H1 (cell line): ENCODE data around the gene TOR1A. TPM values are rescaled to one million over a fixed set of nuclear protein-coding genes. Genes with fewer than 3 reads are reported as not detected.

Experiments
- GTF2F1 ChIP-seq: IDR thresholded peaks from 2 replicates; pipeline ENCODE4 v1.6.1; 2012; ENCODE audit warnings: low read depth, low read length, improper control_type of control experiment, borderline replicate concordance
- RNF2 ChIP-seq: fragments of 200-900, 300-1000 bp; sonication (generic); IDR thresholded peaks from 2 replicates; pipeline ENCODE4 v1.7.1; 2016; ENCODE audit warnings: borderline replicate concordance, low read depth, mild to moderate bottlenecking, antibody characterized with exemption, low read length; ENCODE audit not compliant: poor library complexity, severe bottlenecking; ENCODE audit errors: missing control alignments
- SAP30 ChIP-seq: fragments of 300-600 bp; sonication (generic); IDR thresholded peaks from 2 replicates; pipeline ENCODE4 v1.7.1; 2012; ENCODE audit warnings: low read length, moderate library complexity, mild to moderate bottlenecking, inconsistent platforms; ENCODE audit not compliant: insufficient read depth, insufficient replicate concordance
- TAF1 ChIP-seq: IDR thresholded peaks from 2 replicates; pipeline ENCODE4 v1.6.1; 2011; ENCODE audit warnings: mild to moderate bottlenecking, low read depth, low read length
- polyA plus RNA-seq, 7 experiments: library from polyadenylated mRNA; depleted of rRNA in 3 of 7; stranded (reverse) in 5 of 7; unstranded in 2 of 7; fragments of >200 nt in 5 of 7; fragments of 200-250 nt in 2 of 7; gene quantifications; 1 replicate in 5 of 7; 2 replicates in 1 of 7; 4 replicates in 1 of 7; pipeline versions ENCODE4 v1.2.1 to v1.2.3, GENCODE V29; 2011 to 2013; ENCODE audit warnings: missing spikeins in 2 of 7, mixed read lengths in 2 of 7
- total RNA-seq: library from RNA; stranded (reverse); fragmentation: NEBNext Ultra II Directional; extraction: Animal tissue kit (Norgen Biotek cat#: 25700); gene quantifications from 2 replicates; pipeline ENCODE4 v1.2.1, GENCODE V29; 2021
- TF ChIP-seq, protein P1 (sequence below): fragments of 300-600 bp; sonication (generic); IDR thresholded peaks from 2 replicates; pipeline ENCODE4 v1.7.1; 2012; ENCODE audit warnings: low read length, moderate library complexity, mild to moderate bottlenecking, inconsistent platforms; ENCODE audit not compliant: insufficient replicate concordance

Gene TOR1A
- total and polyA plus RNA-seq, 2 of the 8 experiments (the other 6 are each of a cell fraction or from before 2014, with no cell fraction given), result 37.6 to 46.7 TPM

- TF ChIP-seq, protein P1, sequence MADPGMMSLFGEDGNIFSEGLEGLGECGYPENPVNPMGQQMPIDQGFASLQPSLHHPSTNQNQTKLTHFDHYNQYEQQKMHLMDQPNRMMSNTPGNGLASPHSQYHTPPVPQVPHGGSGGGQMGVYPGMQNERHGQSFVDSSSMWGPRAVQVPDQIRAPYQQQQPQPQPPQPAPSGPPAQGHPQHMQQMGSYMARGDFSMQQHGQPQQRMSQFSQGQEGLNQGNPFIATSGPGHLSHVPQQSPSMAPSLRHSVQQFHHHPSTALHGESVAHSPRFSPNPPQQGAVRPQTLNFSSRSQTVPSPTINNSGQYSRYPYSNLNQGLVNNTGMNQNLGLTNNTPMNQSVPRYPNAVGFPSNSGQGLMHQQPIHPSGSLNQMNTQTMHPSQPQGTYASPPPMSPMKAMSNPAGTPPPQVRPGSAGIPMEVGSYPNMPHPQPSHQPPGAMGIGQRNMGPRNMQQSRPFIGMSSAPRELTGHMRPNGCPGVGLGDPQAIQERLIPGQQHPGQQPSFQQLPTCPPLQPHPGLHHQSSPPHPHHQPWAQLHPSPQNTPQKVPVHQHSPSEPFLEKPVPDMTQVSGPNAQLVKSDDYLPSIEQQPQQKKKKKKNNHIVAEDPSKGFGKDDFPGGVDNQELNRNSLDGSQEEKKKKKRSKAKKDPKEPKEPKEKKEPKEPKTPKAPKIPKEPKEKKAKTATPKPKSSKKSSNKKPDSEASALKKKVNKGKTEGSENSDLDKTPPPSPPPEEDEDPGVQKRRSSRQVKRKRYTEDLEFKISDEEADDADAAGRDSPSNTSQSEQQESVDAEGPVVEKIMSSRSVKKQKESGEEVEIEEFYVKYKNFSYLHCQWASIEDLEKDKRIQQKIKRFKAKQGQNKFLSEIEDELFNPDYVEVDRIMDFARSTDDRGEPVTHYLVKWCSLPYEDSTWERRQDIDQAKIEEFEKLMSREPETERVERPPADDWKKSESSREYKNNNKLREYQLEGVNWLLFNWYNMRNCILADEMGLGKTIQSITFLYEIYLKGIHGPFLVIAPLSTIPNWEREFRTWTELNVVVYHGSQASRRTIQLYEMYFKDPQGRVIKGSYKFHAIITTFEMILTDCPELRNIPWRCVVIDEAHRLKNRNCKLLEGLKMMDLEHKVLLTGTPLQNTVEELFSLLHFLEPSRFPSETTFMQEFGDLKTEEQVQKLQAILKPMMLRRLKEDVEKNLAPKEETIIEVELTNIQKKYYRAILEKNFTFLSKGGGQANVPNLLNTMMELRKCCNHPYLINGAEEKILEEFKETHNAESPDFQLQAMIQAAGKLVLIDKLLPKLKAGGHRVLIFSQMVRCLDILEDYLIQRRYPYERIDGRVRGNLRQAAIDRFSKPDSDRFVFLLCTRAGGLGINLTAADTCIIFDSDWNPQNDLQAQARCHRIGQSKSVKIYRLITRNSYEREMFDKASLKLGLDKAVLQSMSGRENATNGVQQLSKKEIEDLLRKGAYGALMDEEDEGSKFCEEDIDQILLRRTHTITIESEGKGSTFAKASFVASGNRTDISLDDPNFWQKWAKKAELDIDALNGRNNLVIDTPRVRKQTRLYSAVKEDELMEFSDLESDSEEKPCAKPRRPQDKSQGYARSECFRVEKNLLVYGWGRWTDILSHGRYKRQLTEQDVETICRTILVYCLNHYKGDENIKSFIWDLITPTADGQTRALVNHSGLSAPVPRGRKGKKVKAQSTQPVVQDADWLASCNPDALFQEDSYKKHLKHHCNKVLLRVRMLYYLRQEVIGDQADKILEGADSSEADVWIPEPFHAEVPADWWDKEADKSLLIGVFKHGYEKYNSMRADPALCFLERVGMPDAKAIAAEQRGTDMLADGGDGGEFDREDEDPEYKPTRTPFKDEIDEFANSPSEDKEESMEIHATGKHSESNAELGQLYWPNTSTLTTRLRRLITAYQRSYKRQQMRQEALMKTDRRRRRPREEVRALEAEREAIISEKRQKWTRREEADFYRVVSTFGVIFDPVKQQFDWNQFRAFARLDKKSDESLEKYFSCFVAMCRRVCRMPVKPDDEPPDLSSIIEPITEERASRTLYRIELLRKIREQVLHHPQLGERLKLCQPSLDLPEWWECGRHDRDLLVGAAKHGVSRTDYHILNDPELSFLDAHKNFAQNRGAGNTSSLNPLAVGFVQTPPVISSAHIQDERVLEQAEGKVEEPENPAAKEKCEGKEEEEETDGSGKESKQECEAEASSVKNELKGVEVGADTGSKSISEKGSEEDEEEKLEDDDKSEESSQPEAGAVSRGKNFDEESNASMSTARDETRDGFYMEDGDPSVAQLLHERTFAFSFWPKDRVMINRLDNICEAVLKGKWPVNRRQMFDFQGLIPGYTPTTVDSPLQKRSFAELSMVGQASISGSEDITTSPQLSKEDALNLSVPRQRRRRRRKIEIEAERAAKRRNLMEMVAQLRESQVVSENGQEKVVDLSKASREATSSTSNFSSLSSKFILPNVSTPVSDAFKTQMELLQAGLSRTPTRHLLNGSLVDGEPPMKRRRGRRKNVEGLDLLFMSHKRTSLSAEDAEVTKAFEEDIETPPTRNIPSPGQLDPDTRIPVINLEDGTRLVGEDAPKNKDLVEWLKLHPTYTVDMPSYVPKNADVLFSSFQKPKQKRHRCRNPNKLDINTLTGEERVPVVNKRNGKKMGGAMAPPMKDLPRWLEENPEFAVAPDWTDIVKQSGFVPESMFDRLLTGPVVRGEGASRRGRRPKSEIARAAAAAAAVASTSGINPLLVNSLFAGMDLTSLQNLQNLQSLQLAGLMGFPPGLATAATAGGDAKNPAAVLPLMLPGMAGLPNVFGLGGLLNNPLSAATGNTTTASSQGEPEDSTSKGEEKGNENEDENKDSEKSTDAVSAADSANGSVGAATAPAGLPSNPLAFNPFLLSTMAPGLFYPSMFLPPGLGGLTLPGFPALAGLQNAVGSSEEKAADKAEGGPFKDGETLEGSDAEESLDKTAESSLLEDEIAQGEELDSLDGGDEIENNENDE, result no peak
- TF ChIP-seq SAP30, result peak; percentile 56
- no peak for TF ChIP-seq RNF2
- TF ChIP-seq TAF1, result no peak
- TF ChIP-seq GTF2F1, result no peak
Measured at GRCh38 chr9:129803676-129804060, 20.3 kb downstream of the TOR1A start (continued).
